ENCODE measurements around the gene PPP2R5E. TPM values are rescaled to one million over a fixed set of nuclear protein-coding genes. Genes with fewer than 3 reads are reported as not detected.

Gene PPP2R5E
- total RNA-seq, 2 donors from 2014 or later: 17.3 to 18.7 TPM

DNA sequence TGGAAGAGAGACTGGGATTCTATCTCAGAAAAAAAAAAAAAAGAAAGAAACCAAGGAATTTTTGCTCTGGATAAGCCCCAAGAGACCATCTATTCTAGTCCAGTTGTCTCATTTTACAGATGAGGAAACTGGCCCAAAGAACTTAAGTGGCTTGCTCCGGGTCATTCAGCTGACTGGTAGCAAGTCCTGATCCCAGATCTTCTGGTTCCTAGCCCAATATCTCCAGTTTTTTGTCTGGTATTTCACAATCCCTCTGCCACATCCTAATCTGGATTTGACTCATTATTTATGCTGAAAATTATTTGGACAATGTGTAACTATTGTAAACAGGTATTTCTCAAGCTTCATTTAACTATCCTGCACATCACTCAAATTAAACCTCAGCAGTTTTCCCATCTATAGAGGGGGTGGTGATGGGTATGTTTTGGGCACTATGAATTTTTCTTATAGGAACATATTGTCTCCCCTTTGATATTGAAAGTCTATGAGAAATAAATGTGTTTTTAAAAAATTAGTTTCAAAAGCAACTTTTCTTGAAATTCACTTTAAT is 43.4 kb downstream of the PPP2R5E start:
- Histone ChIP-seq H3K27me3 (no peaks in the 10 kb centered on the region), H3K4me1 (peaks cover 0 to 18% of the 10 kb centered on the region in 2 donors), H3K9me3 (no peaks in the 10 kb centered on the region), H3K36me3 (no peaks in the 10 kb centered on the region), H3K4me3 (no peak overlapping the region), H3K27ac (no peak overlapping the region)
- DNase-seq (ENCODE audit: low spot score): no peak
- TF ChIP-seq, protein P1, sequence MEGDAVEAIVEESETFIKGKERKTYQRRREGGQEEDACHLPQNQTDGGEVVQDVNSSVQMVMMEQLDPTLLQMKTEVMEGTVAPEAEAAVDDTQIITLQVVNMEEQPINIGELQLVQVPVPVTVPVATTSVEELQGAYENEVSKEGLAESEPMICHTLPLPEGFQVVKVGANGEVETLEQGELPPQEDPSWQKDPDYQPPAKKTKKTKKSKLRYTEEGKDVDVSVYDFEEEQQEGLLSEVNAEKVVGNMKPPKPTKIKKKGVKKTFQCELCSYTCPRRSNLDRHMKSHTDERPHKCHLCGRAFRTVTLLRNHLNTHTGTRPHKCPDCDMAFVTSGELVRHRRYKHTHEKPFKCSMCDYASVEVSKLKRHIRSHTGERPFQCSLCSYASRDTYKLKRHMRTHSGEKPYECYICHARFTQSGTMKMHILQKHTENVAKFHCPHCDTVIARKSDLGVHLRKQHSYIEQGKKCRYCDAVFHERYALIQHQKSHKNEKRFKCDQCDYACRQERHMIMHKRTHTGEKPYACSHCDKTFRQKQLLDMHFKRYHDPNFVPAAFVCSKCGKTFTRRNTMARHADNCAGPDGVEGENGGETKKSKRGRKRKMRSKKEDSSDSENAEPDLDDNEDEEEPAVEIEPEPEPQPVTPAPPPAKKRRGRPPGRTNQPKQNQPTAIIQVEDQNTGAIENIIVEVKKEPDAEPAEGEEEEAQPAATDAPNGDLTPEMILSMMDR (IDR thresholded peaks at IDR 0.05): no peak

DNA sequence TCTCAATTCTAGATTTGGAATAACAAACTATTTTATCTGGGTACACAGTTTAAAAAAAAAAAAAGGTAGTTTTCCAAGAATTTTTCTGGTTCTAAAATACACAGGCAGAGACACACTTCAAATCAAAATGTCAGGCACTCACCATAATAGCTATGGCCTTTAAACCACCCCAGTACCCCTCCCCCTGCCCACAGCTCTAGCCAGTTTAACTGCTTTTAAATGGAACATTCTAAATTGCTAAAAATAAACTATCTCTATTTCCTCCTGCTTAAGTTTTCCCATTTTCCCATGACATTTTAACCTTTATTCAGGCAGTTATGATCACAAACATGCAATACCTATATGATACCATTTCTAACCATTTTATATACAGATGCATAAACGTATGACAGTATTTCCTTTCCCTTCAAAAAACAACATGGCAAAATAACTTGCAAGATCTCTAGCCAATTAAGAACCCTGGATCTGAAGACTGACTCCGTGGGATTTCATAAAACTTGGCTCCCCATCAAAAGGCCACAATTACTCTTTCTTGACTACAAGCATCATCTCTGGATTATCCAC is 46.3 kb downstream of the PPP2R5E start:
- Histone ChIP-seq H3K27me3 (no peaks in the 10 kb centered on the region), H3K27ac (no peak overlapping the region), H3K4me3 (no peak overlapping the region), H3K9me3 (no peaks in the 10 kb centered on the region), H3K36me3 (no peaks in the 10 kb centered on the region), H3K4me1 (peaks cover 0 to 33% of the 10 kb centered on the region in 2 donors)
- TF ChIP-seq, protein P1 (IDR thresholded peaks at IDR 0.05): no peak
- no peak for DNase-seq (ENCODE audit: low spot score)

DNA sequence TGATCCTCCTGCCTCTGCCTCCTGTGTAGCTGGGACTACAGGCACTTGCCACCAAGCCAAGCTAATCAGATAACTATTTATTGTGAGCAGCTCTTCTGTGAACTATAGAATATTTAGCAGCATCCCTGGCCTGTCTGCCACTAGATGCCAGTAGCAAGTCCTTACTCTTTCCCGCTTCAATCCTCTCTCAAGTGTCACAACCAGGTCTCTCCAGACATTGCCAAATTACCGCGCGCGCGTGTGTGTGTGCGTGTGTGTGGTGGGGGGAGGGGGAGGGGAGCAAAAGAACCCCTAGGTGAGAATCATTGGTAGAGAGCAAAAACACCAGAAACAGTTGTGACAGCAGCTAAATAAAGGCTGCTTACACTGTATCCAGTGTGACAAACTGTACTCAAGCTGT is 49.9 kb downstream of the PPP2R5E start:
- peaks cover 0 to 46% of the 10 kb centered on the region in 2 donors for H3K4me1 ChIP-seq
- DNase-seq (ENCODE audit: low spot score): no peak
- no peaks in the 10 kb centered on the region for H3K9me3 ChIP-seq
- no peaks in the 10 kb centered on the region for H3K27me3 ChIP-seq
- H3K36me3 ChIP-seq: no peaks in the 10 kb centered on the region
- H3K4me3 ChIP-seq: no peak overlapping the region
- TF ChIP-seq, protein P1 (IDR thresholded peaks at IDR 0.05): peak in 1 of 2 donors; percentile 27
- no peak overlapping the region for H3K27ac ChIP-seq

DNA sequence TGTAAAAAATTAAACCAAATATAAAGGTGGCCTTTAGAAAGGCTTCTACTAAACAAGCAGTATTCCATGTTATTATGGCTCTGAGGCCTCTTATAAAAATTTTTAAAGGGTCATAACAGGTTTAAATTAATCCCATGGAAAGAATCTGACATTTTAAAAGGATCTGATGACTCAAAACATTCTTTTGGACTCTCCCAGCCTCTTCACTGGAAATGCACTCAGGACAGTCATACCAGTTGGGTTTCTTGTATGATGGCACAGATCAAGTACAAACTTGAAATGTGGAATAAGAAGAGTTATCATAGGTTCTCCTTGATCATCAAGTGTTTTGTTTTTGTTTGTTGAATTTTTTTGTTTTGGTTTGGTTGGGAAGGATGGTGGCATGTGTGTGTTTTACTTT is 50.8 kb downstream of the PPP2R5E start:
- Histone ChIP-seq H3K27ac (no peak overlapping the region), H3K9me3 (no peaks in the 10 kb centered on the region), H3K4me1 (peaks cover 0 to 45% of the 10 kb centered on the region in 2 donors), H3K36me3 (no peaks in the 10 kb centered on the region), H3K4me3 (no peak overlapping the region), H3K27me3 (no peaks in the 10 kb centered on the region)
- DNase-seq (ENCODE audit: low spot score): no peak
- TF ChIP-seq, protein P1 (IDR thresholded peaks at IDR 0.05): no peak

DNA sequence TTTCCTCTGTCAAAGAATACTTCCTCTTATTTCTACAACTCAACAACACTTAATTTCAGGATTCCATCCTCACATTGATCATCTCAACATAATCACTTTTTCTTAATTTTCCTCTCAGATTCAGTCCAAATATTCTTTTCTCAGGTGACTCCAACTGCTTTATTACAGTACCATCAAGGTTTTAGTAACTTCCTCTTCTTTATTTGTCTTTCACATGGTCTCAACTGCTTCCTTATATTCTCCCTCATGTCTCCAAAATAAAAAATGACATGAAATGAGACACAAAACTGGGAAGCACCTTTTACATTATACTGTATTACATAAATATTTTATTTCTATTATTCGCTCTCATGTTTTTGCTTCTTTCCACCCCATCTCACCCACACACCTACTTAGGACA is 55.5 kb downstream of the PPP2R5E start:
- H3K4me1 ChIP-seq: peaks cover 0 to 37% of the 10 kb centered on the region in 2 donors
- TF ChIP-seq, protein P1 (IDR thresholded peaks at IDR 0.05): no peak
- no peaks in the 10 kb centered on the region for H3K36me3 ChIP-seq
- DNase-seq (ENCODE audit: low spot score): no peak
- no peaks in the 10 kb centered on the region for H3K9me3 ChIP-seq
- H3K27me3 ChIP-seq: no peaks in the 10 kb centered on the region
- H3K4me3 ChIP-seq: no peak overlapping the region
- no peak overlapping the region for H3K27ac ChIP-seq

DNA sequence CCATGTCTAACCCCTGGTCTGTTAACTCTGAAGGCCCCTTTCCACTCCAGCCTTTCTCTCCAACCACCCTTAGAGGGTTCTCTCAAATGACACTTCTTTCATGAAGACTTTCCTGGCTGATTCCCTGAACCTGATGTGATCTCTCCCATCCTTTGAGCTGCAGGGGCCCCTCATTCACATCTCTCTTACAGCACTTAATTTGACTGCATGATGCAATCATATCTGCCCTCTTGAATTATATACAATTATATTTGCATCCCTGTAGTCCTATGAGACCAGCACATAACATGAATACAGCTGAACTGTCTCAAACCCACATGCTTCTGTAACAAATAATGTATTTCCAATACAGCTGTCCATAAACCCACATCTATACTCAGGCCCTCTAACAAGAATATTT is 56.4 kb downstream of the PPP2R5E start:
- no peak for DNase-seq (ENCODE audit: low spot score)

More for the DNA sequence above, 56.4 kb downstream of the PPP2R5E start:
- TF ChIP-seq, protein P1 (IDR thresholded peaks at IDR 0.05): no peak
- Histone ChIP-seq H3K4me1 (peaks cover 0 to 32% of the 10 kb centered on the region in 2 donors), H3K36me3 (no peaks in the 10 kb centered on the region), H3K27ac (no peak overlapping the region), H3K4me3 (no peak overlapping the region), H3K9me3 (no peaks in the 10 kb centered on the region), H3K27me3 (no peaks in the 10 kb centered on the region)
